HG03060 (cell line): ENCODE results near the gene OR2F1.

Experiments
- ATAC-seq: cut with Tn5 transposase; IDR thresholded peaks from one replicate; pipeline ENCODE4 v1.9.1; 2021; ENCODE audit warnings: low read depth, moderate number of reproducible peaks; ENCODE audit not compliant: unreplicated experiment

Gene OR2F1

GRCh38 chr7:143948733-143949132 lies 5.9 kb upstream of the OR2F1 start:
- ATAC-seq: no peak

GRCh38 chr7:143953421-143953820 lies 1.2 kb upstream of the OR2F1 start:
- ATAC-seq: no peak

- no peak for ATAC-seq
These were observed 509 bp upstream of the OR2F1 start for GRCh38 chr7:143954135-143954534.

- ATAC-seq: no peak
These were observed 4.1 kb downstream of the OR2F1 start for GRCh38 chr7:143958781-143959180.

GRCh38 chr7:143960813-143961610 lies 6.4 kb downstream of the OR2F1 start:
- ATAC-seq: no peak

GRCh38 chr7:143965280-143965679 lies 10.6 kb downstream of the OR2F1 start:
- ATAC-seq: no peak

GRCh38 chr7:143967398-143967797 lies 12.8 kb downstream of the OR2F1 start:
- no peak for ATAC-seq

- no peak for ATAC-seq
These were observed 19.3 kb downstream of the OR2F1 start for GRCh38 chr7:143973870-143974416.

GRCh38 chr7:143974459-143974858 lies 19.8 kb downstream of the OR2F1 start:
- no peak for ATAC-seq

- ATAC-seq: no peak
These were observed 21.0 kb downstream of the OR2F1 start for GRCh38 chr7:143975617-143976016.

GRCh38 chr7:143978585-143978984 lies 23.9 kb downstream of the OR2F1 start:
- no peak for ATAC-seq

GRCh38 chr7:143979359-143979758 lies 24.7 kb downstream of the OR2F1 start:
- ATAC-seq: no peak

- no peak for ATAC-seq
These were observed 25.4 kb downstream of the OR2F1 start for GRCh38 chr7:143979998-143980397.

GRCh38 chr7:143980746-143981510 lies 26.3 kb downstream of the OR2F1 start:
- no peak for ATAC-seq

GRCh38 chr7:143983960-143984359 lies 29.3 kb downstream of the OR2F1 start:
- ATAC-seq: no peak

GRCh38 chr7:143987513-143987912 lies 32.9 kb downstream of the OR2F1 start:
- no peak for ATAC-seq

GRCh38 chr7:143988976-143989745 lies 34.5 kb downstream of the OR2F1 start:
- ATAC-seq: no peak

- no peak for ATAC-seq
These were observed 38.0 kb downstream of the OR2F1 start for GRCh38 chr7:143992670-143993069.

- no peak for ATAC-seq
These were observed 39.3 kb downstream of the OR2F1 start for GRCh38 chr7:143993924-143994323.

- ATAC-seq: no peak
These were observed 45.4 kb downstream of the OR2F1 start, which contains the start of gene OR6B1 for GRCh38 chr7:144000020-144000419. TSS of gene OR6B1 (plus strand) at chr7:144000320. CDS start at chr7:144003997, 3,677 bp downstream.

GRCh38 chr7:144001543-144001942 lies 46.9 kb downstream of the OR2F1 start:
- no peak for ATAC-seq
